Measurements from ENCODE around the gene IFNE. TPM values are rescaled to one million over a fixed set of nuclear protein-coding genes. Genes with fewer than 3 reads are reported as not detected.

Gene IFNE
- total RNA-seq, 1 donor from 2014 or later: 12.4 TPM

- no peak for TF ChIP-seq CTCF (IDR thresholded peaks at IDR 0.05; ENCODE audit: insufficient read depth, low read length, severe bottlenecking)
- peaks cover 3% of the 10 kb centered on the region for H3K36me3 ChIP-seq (ENCODE audit: control insufficient read depth, insufficient read depth, low read length)
- DNase-seq (ENCODE audit: low read depth) (no peak), FAIRE-seq (no peak)
- H3K4me3 ChIP-seq (ENCODE audit: low read depth, low read length): no peak overlapping the region
- H3K27me3 ChIP-seq (ENCODE audit: control insufficient read depth, insufficient read depth, low read length): no peaks in the 10 kb centered on the region
These were observed 34.7 kb upstream of the IFNE start for GRCh38 chr9:21516796-21517195.

GRCh38 chr9:21513431-21513830 is 31.3 kb upstream of the IFNE start:
- Histone ChIP-seq H3K36me3 (ENCODE audit: control insufficient read depth, insufficient read depth, low read length) (peaks cover 5% of the 10 kb centered on the region), H3K27me3 (ENCODE audit: control insufficient read depth, insufficient read depth, low read length) (no peaks in the 10 kb centered on the region), H3K4me3 (ENCODE audit: low read depth, low read length) (no peak overlapping the region)
- TF ChIP-seq CTCF (IDR thresholded peaks at IDR 0.05; ENCODE audit: insufficient read depth, low read length, severe bottlenecking): no peak
- DNase-seq (ENCODE audit: low read depth) (peak; percentile 76), FAIRE-seq (no peak)

GRCh38 chr9:21510806-21511205 is 28.7 kb upstream of the IFNE start:
- Histone ChIP-seq H3K36me3 (ENCODE audit: control insufficient read depth, insufficient read depth, low read length) (peaks cover 3% of the 10 kb centered on the region), H3K27me3 (ENCODE audit: control insufficient read depth, insufficient read depth, low read length) (no peaks in the 10 kb centered on the region), H3K4me3 (ENCODE audit: low read depth, low read length) (no peak overlapping the region)
- FAIRE-seq: no peak
- no peak for DNase-seq (ENCODE audit: low read depth)
- TF ChIP-seq CTCF (IDR thresholded peaks at IDR 0.05; ENCODE audit: insufficient read depth, low read length, severe bottlenecking): no peak

GRCh38 chr9:21507483-21507790 is 25.3 kb upstream of the IFNE start:
- Histone ChIP-seq H3K36me3 (ENCODE audit: control insufficient read depth, insufficient read depth, low read length) (peaks cover 3% of the 10 kb centered on the region), H3K4me3 (ENCODE audit: low read depth, low read length) (no peak overlapping the region), H3K27me3 (ENCODE audit: control insufficient read depth, insufficient read depth, low read length) (no peaks in the 10 kb centered on the region)
- DNase-seq (ENCODE audit: low read depth): no peak
- no peak for FAIRE-seq
- TF ChIP-seq CTCF (IDR thresholded peaks at IDR 0.05; ENCODE audit: insufficient read depth, low read length, severe bottlenecking): no peak

- no peak for TF ChIP-seq CTCF (IDR thresholded peaks at IDR 0.05; ENCODE audit: insufficient read depth, low read length, severe bottlenecking)
- Histone ChIP-seq H3K27me3 (ENCODE audit: control insufficient read depth, insufficient read depth, low read length) (no peaks in the 10 kb centered on the region), H3K36me3 (ENCODE audit: control insufficient read depth, insufficient read depth, low read length) (peaks cover 2% of the 10 kb centered on the region), H3K4me3 (ENCODE audit: low read depth, low read length) (no peak overlapping the region)
- DNase-seq (ENCODE audit: low read depth) (peak; percentile 86), FAIRE-seq (no peak)
These were observed 24.7 kb upstream of the IFNE start for GRCh38 chr9:21506626-21507482.

Data from bronchial epithelial cell (primary cell).